ENCODE results near the gene CACNG5. TPM values are rescaled to one million over a fixed set of nuclear protein-coding genes. Genes with fewer than 3 reads are reported as not detected.

CACNG5 gene
- total and polyA plus RNA-seq, 8 donors, result not detected

- ATAC-seq (no peak), DNase-seq (no peak)
- H3K4me3 ChIP-seq, result no peak overlapping the region
- peaks cover 0 to 18% of the 10 kb centered on the region in 2 donors for H3K27me3 ChIP-seq
- no peak for TF ChIP-seq CTCF (IDR thresholded peaks at IDR 0.05)
- H3K27ac ChIP-seq, result no peak overlapping the region
- H3K4me1 ChIP-seq, result no peaks in the 10 kb centered on the region
- H3K36me3 ChIP-seq, result no peaks in the 10 kb centered on the region
- H3K9me3 ChIP-seq, result no peaks in the 10 kb centered on the region
- intact Hi-C loops (cut with DNase I), result no loop called here
These were observed 23.8 kb upstream of the CACNG5 start for GRCh38 chr17:66810951-66811682.

- DNase-seq (no peak), ATAC-seq (no peak)
- Histone ChIP-seq H3K27ac (no peak overlapping the region), H3K4me3 (no peak overlapping the region), H3K4me1 (no peaks in the 10 kb centered on the region), H3K9me3 (no peaks in the 10 kb centered on the region), H3K27me3 (peaks cover 0 to 18% of the 10 kb centered on the region in 2 donors), H3K36me3 (no peaks in the 10 kb centered on the region)
- no peak for TF ChIP-seq CTCF (IDR thresholded peaks at IDR 0.05)
- intact Hi-C loops (cut with DNase I), result no loop called here
These were observed 23.2 kb upstream of the CACNG5 start for GRCh38 chr17:66811683-66812054.

- intact Hi-C loops (cut with DNase I), result no loop called here
- no peak for ATAC-seq
These were observed 22.3 kb upstream of the CACNG5 start for GRCh38 chr17:66812571-66812970.

GRCh38 chr17:66813296-66813695 lies 21.6 kb upstream of the CACNG5 start:
- H3K9me3 ChIP-seq, result peaks cover 0 to 4% of the 10 kb centered on the region in 2 donors
- no peak for TF ChIP-seq CTCF (IDR thresholded peaks at IDR 0.05)
- intact Hi-C loops (cut with DNase I), result no loop called here
- H3K4me3 ChIP-seq, result no peak overlapping the region
- no peaks in the 10 kb centered on the region for H3K36me3 ChIP-seq
- peaks cover 0 to 7% of the 10 kb centered on the region in 2 donors for H3K27me3 ChIP-seq
- ATAC-seq (no peak), DNase-seq (no peak)
- no peaks in the 10 kb centered on the region for H3K4me1 ChIP-seq
- H3K27ac ChIP-seq, result no peak overlapping the region

More at GRCh38 chr17:66812571-66812970, 22.3 kb upstream of the CACNG5 start:
- no peak for TF ChIP-seq CTCF (IDR thresholded peaks at IDR 0.05)
- Histone ChIP-seq H3K27me3 (peaks cover 0 to 11% of the 10 kb centered on the region in 2 donors), H3K4me3 (no peak overlapping the region), H3K4me1 (no peaks in the 10 kb centered on the region), H3K27ac (no peak overlapping the region), H3K9me3 (peaks cover 0 to 4% of the 10 kb centered on the region in 2 donors), H3K36me3 (no peaks in the 10 kb centered on the region)
- no peak for DNase-seq

- peaks cover 0 to 7% of the 10 kb centered on the region in 2 donors for H3K27me3 ChIP-seq
- H3K27ac ChIP-seq, result no peak overlapping the region
- no peaks in the 10 kb centered on the region for H3K4me1 ChIP-seq
- DNase-seq, result no peak
- TF ChIP-seq CTCF (IDR thresholded peaks at IDR 0.05), result no peak
- no peak for ATAC-seq
- H3K4me3 ChIP-seq, result no peak overlapping the region
- H3K36me3 ChIP-seq, result no peaks in the 10 kb centered on the region
- intact Hi-C loops (cut with DNase I), result no loop called here
- peaks cover 0 to 4% of the 10 kb centered on the region in 2 donors for H3K9me3 ChIP-seq
These were observed 20.9 kb upstream of the CACNG5 start for GRCh38 chr17:66814026-66814425.
